Measurements from ENCODE around the gene CCNF.
"Not testable (repeated sequence)": the region's sequence is repeated elsewhere in the genome, so short reads cannot be mapped to it uniquely, and the experiment has no call there.

CCNF gene

DNA sequence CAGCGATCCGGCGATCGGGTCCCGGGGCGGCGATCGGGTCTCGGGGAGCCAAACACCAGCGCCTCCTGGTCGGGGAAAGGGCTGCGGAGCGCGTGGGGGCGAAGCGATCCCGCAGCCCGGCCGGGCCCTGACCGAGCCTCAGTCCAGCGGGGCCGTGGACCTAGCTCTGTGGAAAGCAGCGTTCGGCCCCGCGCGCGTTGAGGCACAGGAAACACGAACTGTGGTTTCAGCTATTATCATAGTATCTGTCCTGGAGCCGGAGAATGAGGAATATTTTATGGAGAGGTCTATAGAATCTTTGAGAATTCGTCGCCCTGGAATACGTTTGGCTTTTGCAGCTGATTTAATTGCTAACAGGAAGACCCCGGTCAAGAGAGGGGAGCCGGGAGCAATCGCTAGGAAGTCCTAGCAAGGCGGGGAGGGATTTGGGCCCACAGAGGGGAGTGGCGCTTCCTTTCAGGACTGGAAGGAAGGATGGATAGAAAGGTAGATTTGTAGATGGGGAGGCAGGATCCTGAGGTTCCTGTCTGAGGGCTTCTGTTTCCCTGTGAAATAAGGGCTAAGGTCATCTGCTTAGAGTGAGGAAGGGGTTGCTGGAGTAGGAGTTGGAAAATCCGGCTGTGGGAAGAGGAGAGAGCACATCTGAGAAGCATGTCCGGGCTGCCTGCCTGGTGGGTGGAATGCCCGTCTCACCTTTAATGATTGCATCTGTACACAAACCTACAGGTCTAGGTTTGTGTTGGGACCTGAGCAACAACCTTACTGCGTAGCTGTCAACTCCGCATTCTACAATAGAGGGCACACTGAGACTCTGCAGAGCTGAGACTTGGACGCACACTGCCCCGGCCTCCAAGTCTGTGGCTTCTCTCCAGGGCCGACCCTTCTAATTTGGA, 770 bp downstream of the CCNF start:
- no peak for DNase-seq

- no peak for DNase-seq
Measured at GRCh38 chr16:2432286-2432685, 3.0 kb downstream of the CCNF start.

DNA sequence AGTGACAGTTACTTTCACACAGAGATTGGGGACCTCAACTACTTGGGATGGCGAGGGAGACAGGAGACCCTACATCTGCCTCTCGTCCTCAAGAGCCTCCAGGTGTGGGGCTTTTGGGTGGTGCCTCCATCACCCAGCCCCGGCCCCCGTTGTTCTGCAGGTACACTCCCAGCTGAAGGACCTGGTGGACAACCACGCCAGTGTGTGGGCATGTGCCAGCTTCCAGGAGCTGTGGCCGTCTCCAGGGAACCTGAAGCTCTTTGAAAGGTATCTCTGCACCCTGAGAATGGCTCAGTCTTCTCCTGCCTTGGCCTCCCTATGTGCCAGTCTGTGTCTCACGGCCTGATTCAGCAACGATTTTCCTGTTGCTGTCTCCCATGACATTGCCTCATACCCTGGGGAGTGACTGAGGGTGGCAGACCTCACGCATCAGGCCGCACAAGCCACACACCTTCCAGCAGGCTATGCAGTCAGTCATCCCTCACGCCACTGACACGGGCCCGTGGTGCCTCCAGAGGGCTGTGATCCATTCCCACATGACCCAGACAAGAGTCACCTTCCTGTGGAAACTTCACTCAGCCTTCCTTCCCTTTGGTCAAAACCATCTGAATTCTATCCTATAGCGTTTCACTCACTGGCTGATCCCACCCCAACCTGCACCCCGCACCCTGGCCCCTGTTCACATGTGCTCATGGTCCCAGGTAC, 3.7 kb downstream of the CCNF start:
- no peak for DNase-seq

DNA sequence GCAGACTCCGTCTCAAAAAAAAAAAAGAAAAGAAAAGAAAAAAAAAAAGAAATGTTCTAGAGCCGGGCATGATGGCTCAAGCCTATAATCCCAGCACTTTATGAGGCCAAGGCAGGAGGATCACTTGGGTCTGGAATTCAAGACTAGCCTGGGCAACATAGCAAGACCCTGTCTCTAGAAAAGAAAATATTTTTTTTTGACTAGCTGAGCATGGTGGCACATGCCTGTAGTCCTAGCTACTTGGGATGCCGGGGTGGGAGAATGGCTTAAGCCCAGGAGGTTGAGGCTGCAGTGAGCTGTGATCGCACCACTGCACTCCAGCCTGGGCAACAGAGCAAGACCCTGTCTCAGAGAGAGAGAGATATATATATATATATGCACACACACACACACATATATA, 6.0 kb downstream of the CCNF start:
- DNase-seq = not testable (repeated sequence)

GRCh38 chr16:2436110-2436509, 6.9 kb downstream of the CCNF start:
- DNase-seq = no peak

- DNase-seq = no peak
Measured at GRCh38 chr16:2437032-2437790, 8.0 kb downstream of the CCNF start.

GRCh38 chr16:2438121-2438520, 8.9 kb downstream of the CCNF start:
- no peak for DNase-seq

- DNase-seq = no peak
Measured at GRCh38 chr16:2439598-2439997, 10.4 kb downstream of the CCNF start.

DNA sequence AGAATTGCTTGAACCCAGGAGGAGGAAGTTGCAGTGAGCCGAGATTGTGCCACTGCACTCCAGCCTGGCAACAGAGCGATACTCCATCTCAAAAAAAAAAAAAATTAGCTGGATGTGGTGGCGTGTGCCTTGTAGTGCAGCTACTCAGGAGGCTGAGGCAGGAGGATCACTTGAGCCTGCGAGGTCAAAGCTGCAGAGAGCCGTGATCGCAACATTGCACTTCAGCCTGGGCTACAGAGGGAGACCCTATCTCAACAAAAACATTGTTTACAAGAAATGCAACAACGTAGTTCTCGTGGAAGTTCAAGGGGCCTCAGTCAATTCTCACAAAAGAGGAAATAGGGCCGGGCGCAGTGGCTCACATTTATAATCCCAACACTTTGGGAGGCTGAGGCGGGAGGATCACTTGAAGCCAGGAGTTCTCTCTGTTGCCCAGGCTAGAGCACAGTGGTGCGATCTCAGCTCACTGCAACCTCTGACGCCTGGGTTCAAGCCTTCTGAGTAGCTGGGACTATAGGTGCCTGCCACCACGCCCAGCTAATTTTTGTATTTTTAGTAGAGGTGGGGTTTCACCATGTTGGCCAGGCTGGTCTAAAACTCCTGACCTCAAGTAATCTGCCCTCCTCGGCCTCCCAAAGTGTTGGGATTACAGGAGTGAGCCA, 12.0 kb downstream of the CCNF start:
- not testable (repeated sequence) for DNase-seq

DNA sequence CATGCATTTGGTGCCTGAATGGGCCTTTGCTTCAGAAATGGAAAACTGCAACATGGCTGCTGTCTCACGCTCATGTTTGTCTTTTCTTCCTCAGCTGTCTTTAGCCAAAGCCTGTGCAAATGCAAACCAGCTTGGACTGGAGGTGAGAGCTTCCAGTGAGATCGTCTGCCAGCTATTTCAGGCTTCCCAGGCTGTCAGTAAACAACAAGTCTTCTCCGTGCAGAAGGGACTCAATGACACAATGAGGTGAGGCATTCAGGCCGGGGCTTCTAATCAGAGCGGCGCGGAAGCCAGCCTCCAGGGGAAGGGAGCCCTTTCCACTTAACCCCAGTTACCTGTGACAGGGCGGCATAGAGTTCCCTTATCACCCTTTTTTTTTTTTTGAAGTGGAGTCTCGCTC, 14.3 kb downstream of the CCNF start:
- DNase-seq = no peak

DNA sequence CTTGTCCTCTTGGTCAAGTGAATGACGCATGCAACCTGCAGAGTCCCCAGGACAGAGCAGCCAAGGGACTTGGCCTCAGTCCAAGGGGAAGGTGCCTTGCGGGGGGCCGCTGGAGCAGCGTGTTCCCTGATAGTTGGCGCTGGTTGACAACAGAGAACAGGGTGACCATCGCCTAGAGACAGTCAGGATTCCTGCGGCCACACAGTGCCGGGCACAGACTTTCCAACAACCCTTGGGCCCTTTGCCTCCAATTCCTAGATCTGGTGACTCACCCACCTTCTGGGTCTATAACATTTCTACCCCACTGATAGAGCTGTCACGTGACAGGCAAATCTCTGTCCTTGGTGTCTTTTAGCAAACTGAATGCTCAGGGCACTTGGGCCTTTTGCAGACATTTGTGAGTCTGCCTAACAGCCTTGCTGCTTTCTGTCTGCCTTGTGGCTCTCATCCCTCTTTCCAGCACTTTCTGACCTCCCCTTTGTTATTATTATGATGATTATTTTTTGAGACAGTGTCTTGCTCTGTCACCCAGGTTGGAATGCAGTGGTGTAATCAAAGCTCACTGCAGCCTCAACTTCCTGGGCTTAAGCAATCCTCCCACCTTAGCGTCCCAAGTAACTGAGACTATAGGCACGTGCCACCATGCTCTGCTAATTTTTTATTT, 18.8 kb downstream of the CCNF start:
- no peak for DNase-seq

GRCh38 chr16:2449118-2449517, 19.9 kb downstream of the CCNF start:
- DNase-seq = no peak

- DNase-seq = no peak
Measured at GRCh38 chr16:2450535-2450934, 21.3 kb downstream of the CCNF start.

DNA sequence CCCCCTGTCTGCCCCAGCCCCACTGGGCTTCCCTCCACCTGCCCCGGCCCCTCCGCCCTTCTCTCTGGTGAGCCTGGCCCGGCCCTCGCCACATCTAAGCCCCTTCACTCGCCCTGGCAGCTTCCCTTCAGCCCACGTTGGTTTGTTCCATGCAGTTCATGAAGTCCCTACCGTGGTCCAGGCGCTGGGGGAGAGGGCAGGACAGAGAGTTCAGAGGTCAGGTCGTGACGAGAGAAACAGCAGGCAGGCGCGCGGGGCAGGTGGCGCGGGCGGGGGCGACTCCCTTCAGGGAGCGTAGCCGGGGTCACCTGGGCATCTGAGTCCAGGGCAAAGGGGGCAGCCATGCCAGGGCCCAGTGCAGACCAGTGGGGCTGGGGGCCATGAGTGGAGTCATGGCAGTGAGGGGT, 21.7 kb downstream of the CCNF start:
- no peak for DNase-seq

- no peak for DNase-seq
Measured at GRCh38 chr16:2451851-2452320, 22.6 kb downstream of the CCNF start.

DNA sequence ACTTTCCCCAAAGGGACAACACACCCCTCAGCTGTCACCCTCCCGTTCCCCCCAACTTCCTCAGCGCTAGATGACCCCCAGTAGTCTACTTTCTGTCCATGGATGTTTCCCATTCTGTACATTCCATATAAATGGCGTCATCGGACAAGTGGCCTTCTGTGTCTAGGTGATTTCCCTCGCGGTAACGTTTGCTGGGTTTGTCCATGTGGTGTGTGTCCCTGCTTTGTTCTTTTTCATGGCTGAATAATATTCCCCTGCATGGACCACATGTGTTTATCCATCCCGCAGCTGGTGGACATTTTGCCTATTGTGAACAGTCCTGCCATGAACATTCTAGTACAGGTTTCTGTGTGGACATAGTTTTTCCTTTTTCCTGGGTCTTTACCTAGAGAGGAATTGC, 23.4 kb downstream of the CCNF start:
- DNase-seq = no peak

DNA sequence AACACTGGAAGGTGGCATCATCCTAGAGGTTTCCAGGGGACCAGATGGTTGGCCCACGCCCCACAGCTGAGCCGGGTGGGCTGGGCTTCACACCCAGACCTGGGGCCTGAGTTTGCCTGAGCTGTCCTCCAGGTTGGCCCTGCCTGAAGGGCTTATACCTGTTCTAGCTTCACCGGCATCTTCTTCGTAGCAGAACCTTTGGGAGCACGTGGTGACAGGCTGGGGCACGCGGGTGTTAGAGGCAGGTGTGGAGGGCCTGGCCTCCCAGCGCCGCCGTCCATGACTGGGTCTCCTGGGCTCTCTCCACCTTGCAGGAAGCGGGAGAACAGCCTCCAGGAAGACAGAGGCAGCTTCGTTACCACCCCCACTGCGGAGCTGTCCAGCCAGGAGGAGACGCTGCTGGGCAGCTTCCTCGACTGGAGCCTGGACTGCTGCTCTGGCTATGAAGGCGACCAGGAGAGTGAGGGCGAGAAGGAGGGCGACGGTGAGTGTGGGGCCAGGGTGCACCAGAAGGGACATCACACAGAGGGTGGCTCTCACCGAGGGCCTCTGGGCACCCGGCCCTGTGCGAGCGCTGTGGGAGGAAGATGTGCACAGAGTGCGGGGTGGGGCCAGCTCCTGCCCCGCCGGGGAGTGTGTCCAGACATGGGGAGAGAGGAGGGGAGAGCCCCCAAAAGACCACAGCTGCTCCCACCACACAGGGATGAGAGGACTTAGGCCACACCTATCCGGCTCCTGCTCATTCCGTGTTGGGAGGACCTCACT, 26.0 kb downstream of the CCNF start:
- no peak for DNase-seq

DNA sequence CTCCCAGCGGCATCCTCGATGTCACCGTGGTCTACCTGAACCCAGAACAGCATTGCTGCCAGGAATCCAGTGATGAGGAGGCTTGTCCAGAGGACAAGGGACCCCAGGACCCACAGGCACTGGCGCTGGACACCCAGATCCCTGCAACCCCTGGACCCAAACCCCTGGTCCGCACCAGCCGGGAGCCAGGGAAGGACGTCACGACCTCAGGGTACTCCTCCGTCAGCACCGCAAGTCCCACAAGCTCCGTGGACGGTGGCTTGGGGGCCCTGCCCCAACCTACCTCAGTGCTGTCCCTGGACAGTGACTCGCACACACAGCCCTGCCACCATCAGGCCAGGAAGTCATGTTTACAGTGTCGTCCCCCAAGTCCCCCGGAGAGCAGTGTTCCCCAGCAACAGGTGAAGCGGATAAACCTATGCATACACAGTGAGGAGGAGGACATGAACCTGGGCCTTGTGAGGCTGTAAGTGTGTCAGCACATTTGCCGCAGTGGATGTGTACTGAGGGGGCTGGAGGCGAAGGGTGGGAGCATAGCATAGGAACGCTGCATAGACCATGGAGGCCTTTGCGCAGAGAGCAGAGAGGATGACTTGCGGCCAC, 27.4 kb downstream of the CCNF start:
- no peak for DNase-seq

- DNase-seq = no peak
Measured at GRCh38 chr16:2457267-2457666, 28.0 kb downstream of the CCNF start.

- DNase-seq = no peak
Measured at GRCh38 chr16:2457946-2458345, 28.7 kb downstream of the CCNF start.

Data from right forelimb (tissue), 1 donor.